ENCODE measurements around the gene SEMA3B. TPM values are rescaled to one million over a fixed set of nuclear protein-coding genes. Genes with fewer than 3 reads are reported as not detected.

SEMA3B gene
- total and polyA plus RNA-seq, 8 donors = 27.5 to 223 (median 43.4) TPM

- peak within 1 kb of the TSS; percentile 95 to 98 (median 96) for H3K27ac ChIP-seq
- H3K9me3 ChIP-seq = no peaks in the 10 kb centered on the region
- H3K4me3 ChIP-seq = peak within 1 kb of the TSS; percentile 78 to 99 (median 96)
- WGBS, 2 donors = 0 to 1% methylated on average over 56 to 67 of the region's 67 CpGs
- peak; percentile 96 for FAIRE-seq
- peak; percentile 95 to 99 (median 98) for DNase-seq
- H3K36me3 ChIP-seq = peaks cover 0 to 26% (median 17%) of the 10 kb centered on the region in 3 donors
- TF ChIP-seq, protein P1, sequence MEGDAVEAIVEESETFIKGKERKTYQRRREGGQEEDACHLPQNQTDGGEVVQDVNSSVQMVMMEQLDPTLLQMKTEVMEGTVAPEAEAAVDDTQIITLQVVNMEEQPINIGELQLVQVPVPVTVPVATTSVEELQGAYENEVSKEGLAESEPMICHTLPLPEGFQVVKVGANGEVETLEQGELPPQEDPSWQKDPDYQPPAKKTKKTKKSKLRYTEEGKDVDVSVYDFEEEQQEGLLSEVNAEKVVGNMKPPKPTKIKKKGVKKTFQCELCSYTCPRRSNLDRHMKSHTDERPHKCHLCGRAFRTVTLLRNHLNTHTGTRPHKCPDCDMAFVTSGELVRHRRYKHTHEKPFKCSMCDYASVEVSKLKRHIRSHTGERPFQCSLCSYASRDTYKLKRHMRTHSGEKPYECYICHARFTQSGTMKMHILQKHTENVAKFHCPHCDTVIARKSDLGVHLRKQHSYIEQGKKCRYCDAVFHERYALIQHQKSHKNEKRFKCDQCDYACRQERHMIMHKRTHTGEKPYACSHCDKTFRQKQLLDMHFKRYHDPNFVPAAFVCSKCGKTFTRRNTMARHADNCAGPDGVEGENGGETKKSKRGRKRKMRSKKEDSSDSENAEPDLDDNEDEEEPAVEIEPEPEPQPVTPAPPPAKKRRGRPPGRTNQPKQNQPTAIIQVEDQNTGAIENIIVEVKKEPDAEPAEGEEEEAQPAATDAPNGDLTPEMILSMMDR (IDR thresholded peaks at IDR 0.05) = no peak
- H3K4me1 ChIP-seq = peaks cover 9 to 13% (median 10%) of the 10 kb centered on the region in 3 donors
- intact Hi-C loops (cut with DNase I) = no loop called here
- H3K27me3 ChIP-seq = no peaks in the 10 kb centered on the region
- peak; percentile 89 to 94 (median 90) for ATAC-seq
These were observed 23.5 kb downstream of the SEMA3B start, which contains the start of gene IFRD2 for GRCh38 chr3:50292159-50293078. TSS of gene IFRD2 (minus strand) at chr3:50292429. CDS start at chr3:50292274, 155 bp downstream.

DNA sequence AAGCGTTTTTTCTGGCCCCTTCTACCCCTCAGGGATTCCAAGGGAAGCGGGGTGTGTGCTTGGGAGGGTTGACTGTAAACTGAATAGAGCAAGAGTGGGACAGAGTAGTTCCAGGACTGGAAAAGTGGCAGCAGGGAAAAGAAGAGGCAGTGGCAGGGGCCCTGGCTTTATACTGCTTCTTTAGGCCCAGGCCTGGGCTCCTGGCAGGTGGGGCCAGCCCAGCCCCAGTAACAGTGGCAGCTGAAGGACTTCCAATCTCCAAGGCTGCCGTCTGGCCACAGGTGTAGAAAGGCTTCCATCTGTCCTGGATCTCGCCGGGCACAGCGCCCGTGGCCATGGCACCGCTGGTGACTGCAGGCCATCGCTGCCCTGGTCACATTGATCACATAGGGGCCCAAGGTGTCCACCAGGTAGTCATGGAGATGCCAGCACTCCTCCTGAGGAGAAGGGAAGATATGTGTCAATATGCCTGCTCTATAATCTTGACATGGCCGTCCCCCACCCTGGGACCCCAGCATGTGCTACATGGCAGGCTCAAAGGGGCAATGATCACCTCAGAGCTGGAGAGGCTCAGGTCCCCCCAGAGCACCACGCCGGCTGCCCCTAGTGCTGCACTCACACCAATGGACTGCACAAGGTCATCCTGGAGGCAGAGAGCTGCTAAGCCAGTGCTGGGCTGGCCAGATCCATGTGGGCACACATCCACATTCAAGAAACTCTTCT, 24.3 kb downstream of the SEMA3B start:
- intact Hi-C loops (cut with DNase I) = no loop called here
- DNase-seq (peak in 5 of 6 donors; percentile 56 to 85 (median 62)), ATAC-seq (peak in 1 of 4 donors; percentile 8), FAIRE-seq (no peak)
- Histone ChIP-seq H3K27me3 (no peaks in the 10 kb centered on the region), H3K4me1 (peaks cover 10 to 14% (median 11%) of the 10 kb centered on the region in 3 donors), H3K36me3 (peaks cover 0 to 19% (median 8%) of the 10 kb centered on the region in 3 donors), H3K27ac (peak overlapping the region; percentile 69 to 98 (median 96)), H3K9me3 (no peaks in the 10 kb centered on the region), H3K4me3 (peak overlapping the region in 2 of 4 donors; percentile 95 to 99)
- WGBS, 2 donors = 32 to 43% methylated on average over 12 of the region's 12 CpGs
- TF ChIP-seq, protein P1 (IDR thresholded peaks at IDR 0.05) = no peak

DNA sequence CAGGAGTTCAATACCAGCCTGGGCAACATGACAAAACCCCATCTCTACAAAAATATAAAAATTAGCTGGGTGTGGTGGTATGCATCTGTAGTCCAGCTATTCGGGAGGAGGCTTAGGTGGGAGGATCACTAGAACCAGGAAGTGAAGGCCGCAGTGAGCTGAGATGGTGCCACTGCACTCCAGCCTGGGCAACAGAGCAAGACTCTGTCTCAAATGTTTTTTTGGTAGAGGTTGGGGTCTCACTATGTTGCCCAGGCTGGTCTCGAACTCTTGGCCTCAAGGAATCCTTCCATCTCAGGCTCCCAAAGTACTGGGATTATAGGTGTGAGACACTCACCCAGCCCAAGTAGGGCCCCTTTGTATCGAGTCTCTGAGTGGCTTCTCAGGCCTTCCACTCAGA, 25.1 kb downstream of the SEMA3B start:
- whole genome bisulfite sequencing, 2 donors = 87 to 93% methylated on average over 4 of the region's 4 CpGs
- no peak for FAIRE-seq
- H3K4me1 ChIP-seq = peaks cover 14 to 16% (median 16%) of the 10 kb centered on the region in 3 donors
- intact Hi-C loops (cut with DNase I) = no loop called here
- TF ChIP-seq, protein P1 (IDR thresholded peaks at IDR 0.05) = no peak
- no peak overlapping the region for H3K4me3 ChIP-seq
- ATAC-seq = no peak
- no peak for DNase-seq
- H3K27ac ChIP-seq = no peak overlapping the region
- H3K27me3 ChIP-seq = no peaks in the 10 kb centered on the region
- H3K9me3 ChIP-seq = no peaks in the 10 kb centered on the region
- peaks cover 0 to 10% (median 7%) of the 10 kb centered on the region in 3 donors for H3K36me3 ChIP-seq

DNA sequence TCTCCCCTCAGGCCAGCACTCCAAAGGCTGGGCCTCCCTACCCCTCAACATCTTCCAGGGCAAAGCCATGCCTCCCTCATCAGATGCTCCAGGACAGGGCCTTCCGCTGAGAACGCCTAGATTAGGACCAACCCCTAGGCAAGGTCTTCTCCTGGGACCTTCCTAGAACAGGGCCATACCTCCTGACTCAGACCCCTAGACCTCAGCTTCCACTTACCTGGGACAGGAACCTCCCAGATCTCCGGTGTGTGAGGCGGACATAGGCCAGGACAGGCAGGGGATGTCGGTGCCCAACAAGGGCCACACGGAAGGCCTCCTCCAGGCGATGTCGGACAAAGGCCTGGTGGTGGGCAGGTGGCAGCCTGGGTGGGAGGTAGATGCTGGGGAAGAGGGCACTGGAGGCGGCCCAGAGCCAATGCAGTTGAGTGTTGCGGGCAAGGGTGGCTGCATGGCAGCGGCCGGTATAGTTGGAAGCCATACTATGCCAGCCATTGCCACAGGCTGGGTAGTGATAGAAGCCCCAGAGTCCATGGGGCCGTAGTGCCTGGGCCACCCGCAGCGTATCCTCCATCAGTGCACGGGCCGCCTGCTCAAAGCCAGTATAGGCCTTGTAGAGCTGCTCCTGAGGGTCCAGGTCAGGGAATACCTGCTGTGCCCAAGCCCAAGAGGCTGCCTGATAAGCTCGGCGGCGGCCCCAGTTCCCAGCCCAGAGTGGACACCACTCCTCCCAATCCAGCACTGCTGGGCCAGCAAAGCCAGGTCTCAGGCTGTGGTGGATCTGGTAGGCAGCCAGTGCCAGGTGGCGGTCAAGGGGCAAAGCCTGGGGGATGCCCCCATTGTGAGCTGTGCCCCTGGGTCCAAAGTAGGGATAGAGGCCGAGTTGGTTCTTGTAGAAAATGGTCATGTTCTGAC, 25.8 kb downstream of the SEMA3B start:
- Histone ChIP-seq H3K27me3 (no peaks in the 10 kb centered on the region), H3K4me3 (no peak overlapping the region), H3K27ac (no peak overlapping the region), H3K9me3 (no peaks in the 10 kb centered on the region), H3K4me1 (peaks cover 14 to 18% (median 16%) of the 10 kb centered on the region in 3 donors), H3K36me3 (peaks cover 0 to 4% (median 4%) of the 10 kb centered on the region in 3 donors)
- WGBS, 2 donors = 91 to 93% methylated on average over 21 to 22 of the region's 22 CpGs
- TF ChIP-seq, protein P1 (IDR thresholded peaks at IDR 0.05) = no peak
- intact Hi-C loops (cut with DNase I) = no loop called here
- no peak for FAIRE-seq
- ATAC-seq = no peak
- DNase-seq = peak in 2 of 6 donors; percentile 27 to 75

Measured in pancreas (tissue), 10 donors.